ENCODE results near the gene NPHP3.

DNA sequence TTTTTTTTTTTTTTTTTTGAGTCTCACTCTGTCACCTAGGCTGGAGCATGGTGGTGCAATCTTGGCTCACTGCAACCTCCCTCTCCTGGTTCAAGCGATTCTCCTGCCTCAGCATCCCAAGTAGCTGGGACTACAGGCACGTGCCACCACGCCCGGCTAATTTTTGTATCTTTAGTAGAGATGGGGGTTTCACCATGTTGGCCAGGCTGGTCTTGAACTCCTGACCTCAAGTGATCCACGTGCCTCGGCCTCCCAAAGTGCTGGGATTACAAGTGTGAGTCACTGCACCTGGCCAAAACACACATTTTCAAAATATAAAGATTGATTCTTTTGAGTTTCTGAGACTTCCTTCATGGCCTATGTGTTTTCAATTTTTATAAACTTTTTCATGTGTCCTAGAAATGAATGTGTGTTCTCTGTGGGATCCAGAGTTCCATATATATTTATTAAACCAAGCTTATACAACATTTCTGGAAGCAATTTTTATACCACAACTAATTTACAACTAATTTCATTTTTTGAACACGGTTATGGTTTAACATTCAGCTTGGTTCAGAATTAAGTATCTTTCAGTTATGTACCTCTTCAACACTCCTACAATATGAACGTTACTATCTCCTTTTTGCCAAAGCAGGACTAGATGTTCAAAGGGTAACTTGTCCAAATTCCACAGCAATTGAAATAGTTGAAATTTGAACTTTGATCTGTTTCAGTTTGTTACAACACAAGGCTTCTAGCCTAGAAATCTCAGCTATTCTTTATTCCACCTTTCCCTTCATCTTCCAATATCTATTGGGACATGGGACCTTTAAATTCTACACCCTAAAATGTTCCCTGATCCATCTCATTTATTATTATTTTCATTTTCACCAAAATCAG, 64.1 kb downstream of the NPHP3 start:
- TF ChIP-seq ESRRG (CRISPR knock-in tag; IDR thresholded peaks at IDR 0.05) (no peak), ZNF70 (CRISPR knock-in tag; IDR thresholded peaks at IDR 0.05) (no peak), ZFP30 (CRISPR knock-in tag; IDR thresholded peaks at IDR 0.05) (no peak), CSDC2 (CRISPR knock-in tag; IDR thresholded peaks at IDR 0.05) (no peak), RARB (CRISPR knock-in tag; IDR thresholded peaks at IDR 0.05) (no peak), BACH2 (CRISPR knock-in tag; IDR thresholded peaks at IDR 0.05; ENCODE audit: borderline replicate concordance) (no peak), ZC3H10 (CRISPR knock-in tag; IDR thresholded peaks at IDR 0.05) (no peak), ZFP3 (CRISPR knock-in tag; IDR thresholded peaks at IDR 0.05) (no peak)
- TF ChIP-seq, protein P1, sequence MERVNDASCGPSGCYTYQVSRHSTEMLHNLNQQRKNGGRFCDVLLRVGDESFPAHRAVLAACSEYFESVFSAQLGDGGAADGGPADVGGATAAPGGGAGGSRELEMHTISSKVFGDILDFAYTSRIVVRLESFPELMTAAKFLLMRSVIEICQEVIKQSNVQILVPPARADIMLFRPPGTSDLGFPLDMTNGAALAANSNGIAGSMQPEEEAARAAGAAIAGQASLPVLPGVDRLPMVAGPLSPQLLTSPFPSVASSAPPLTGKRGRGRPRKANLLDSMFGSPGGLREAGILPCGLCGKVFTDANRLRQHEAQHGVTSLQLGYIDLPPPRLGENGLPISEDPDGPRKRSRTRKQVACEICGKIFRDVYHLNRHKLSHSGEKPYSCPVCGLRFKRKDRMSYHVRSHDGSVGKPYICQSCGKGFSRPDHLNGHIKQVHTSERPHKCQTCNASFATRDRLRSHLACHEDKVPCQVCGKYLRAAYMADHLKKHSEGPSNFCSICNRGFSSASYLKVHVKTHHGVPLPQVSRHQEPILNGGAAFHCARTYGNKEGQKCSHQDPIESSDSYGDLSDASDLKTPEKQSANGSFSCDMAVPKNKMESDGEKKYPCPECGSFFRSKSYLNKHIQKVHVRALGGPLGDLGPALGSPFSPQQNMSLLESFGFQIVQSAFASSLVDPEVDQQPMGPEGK (CRISPR knock-in tag; IDR thresholded peaks at IDR 0.05; ENCODE audit: borderline replicate concordance): no peak
- TF ChIP-seq, protein P2, sequence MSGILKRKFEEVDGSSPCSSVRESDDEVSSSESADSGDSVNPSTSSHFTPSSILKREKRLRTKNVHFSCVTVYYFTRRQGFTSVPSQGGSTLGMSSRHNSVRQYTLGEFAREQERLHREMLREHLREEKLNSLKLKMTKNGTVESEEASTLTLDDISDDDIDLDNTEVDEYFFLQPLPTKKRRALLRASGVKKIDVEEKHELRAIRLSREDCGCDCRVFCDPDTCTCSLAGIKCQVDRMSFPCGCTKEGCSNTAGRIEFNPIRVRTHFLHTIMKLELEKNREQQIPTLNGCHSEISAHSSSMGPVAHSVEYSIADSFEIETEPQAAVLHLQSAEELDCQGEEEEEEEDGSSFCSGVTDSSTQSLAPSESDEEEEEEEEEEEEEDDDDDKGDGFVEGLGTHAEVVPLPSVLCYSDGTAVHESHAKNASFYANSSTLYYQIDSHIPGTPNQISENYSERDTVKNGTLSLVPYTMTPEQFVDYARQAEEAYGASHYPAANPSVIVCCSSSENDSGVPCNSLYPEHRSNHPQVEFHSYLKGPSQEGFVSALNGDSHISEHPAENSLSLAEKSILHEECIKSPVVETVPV (CRISPR knock-in tag; IDR thresholded peaks at IDR 0.05): no peak

Measured in SK-N-SH treated with all-trans-retinoic acid at 6 μM for 48 hours (cell line).